Stimulated activated CD8-positive, alpha-beta memory T cell treated with anti-CD3 and anti-CD28 coated beads, Interleukin-7, amount 100 ng/mL, for 4 hours (primary cell): ENCODE data around the gene CD200R1L.

Experiments
- DNase-seq, 2 donors: peaks; one replicate each; pipeline ENCODE4 v3.0.0-alpha.2; 2020; ENCODE audit warnings: low read depth in 2 of 2

The CD200R1L gene

DNA sequence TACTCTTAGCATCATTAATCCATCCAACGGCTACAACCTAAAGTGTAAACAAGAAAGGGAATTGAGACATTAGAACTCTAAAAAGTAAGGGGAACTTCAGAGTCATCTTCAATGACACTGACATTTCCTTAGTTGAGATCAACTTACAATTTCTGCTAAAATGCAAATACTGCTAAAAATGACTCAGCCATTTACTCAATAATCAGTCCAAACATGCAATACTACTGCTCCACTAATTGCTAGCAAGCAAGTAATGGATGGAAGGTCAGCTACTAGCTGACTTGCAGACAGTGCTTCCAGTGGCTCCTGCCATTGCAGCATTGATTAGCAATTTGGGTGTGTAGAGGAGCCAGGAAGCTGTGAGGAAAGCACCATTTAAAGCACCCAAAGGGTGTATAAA is 28.4 kb downstream of the CD200R1L start:
- DNase-seq, result no peak

DNA sequence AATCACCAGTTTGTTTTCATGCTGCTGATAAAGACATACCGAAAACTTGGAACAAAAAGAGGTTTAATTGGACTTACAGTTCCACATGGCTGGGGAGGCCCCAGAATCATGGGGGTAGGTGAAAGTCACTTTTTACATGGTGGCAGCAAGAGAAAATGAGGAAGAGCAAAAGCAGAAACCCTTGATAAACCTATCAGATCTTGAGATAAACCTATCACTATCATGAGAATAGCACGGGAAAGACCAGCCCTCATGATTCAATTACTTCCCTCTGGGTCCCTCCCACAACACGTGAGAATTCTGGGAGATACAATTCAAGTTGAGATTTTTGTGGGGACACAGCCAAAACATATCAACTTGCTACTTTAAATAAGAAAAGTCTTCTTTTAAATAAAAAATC is 28.9 kb downstream of the CD200R1L start:
- DNase-seq, result no peak

DNA sequence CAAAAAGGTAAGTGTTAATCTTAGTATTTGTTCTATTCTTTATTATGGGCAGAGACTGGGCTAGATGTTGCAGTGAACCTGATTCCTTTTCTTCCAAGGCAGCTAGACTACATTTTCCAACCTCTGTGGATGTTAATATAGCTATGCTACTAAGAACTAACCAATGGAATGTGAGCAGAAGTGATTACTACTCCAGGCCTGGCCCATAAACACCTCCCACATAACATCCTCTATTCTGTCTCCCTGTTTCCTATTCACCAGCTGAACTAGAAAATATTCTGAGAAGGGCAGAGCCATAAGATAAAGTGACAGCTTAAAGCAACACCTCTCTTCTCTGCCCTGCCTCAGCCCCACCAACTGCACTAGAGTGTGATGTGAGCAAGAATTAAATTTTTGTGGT is 29.4 kb downstream of the CD200R1L start:
- DNase-seq, result no peak

DNA sequence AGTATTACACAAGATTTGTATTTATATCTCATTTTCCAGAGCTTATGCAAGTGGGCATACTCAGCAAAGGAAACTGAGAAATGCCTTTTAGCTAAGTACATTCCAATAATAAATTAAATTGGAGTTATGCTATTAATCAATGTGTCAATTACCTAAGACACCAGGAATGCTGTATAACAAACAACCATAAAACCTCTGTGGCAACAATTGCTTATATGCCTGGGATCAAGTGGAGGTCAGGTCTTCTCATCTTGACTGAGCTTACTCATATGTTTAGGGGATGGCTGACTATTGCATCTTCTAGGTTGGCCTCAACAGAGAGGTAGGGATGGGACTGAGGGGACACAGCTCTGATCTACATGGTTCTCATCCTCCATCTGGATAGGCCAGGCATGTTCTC is 30.7 kb downstream of the CD200R1L start:
- no peak for DNase-seq

DNA sequence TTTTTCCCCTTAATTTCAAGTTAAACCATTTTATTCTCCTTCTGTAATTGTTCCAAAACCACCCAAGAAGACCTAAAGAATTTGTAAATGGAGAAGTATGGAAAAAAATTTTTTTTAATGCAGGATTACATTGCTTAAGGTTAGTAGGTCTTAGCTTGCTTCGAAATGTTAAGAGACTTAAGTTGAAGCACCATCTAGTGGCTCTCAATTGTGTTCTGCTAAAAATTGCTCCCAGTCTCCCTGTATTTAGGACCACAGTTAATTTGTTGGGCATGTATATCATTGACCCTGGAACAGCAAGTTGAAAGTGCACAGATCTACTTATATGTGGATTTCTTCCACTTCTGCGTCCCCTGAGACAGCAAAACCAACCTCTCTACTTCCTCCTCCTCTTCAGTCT is 32.4 kb downstream of the CD200R1L start:
- DNase-seq, result no peak

DNA sequence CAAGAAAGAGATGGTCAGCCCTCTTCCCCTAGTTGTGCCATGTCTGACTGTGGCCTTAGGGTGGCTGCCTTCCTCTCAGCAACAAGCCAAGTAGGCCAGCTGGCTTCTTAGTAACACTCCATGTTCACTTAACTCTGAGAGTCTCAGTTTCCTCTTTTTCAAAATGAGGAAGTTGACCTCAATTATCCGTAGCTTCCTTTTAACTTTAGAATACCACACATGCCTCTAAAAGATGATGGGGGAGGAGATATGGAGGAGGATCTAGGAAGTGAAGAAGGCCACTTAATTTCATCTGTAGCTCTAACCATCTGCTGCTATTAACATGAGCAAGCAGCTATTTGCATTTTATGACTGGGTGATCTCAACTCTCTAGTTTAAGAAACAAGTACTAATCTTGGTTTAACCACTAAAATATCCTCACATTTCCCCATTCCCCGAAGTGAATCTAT is 32.9 kb downstream of the CD200R1L start:
- no peak for DNase-seq

DNA sequence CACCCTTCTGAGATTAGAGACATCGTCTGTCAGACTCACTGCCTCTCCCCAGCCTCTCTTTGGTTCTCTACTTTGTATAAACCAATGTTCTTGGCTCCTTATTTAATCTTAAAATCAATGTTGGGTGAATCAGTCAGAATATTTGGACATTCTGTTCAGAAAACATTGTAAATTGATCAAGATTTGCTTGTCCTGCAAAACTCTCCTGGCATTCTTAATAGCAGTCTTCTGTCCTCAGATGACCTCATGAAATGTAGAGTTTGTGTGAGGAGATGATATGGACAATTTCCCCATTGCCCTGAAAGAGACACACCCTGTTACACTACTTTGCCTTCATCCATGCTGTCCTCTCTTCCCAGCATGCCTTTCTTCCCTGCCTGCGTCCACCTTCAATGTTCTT is 33.6 kb downstream of the CD200R1L start:
- DNase-seq, result no peak

DNA sequence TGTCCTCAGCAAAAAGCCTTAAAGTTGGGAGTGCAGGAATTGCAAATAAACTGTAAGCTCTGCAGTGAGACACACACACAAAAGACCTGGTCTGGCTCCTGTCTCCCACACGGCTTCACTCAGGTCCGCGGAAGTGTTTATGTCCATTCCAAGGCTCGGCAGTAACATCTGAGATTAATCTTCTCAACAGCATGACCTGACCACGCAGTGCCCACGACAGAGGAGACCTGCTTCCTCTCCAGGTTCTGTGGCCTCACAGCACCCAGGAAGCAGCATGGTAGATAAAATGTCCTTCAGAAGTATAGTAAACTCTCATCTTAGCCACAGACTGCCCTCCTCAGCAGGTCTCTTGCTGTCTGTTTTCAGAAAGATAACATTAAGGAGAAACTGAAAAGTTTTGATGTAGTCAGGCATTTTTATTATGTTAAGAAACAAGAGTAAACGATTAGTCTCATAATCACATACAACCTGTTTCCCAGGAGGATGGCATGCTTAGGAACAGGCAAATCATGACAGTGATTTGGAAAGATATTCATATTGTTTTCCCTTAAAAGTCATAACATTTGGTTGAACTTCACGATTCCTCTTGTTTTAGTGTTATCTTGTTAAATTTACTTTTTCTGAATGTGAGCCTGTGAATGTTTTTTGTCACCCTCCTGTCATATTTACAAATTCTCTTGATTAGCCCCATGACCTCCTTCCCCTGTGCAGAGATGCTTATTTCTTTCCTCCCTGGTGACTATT is 34.6 kb downstream of the CD200R1L start:
- DNase-seq, result no peak

DNA sequence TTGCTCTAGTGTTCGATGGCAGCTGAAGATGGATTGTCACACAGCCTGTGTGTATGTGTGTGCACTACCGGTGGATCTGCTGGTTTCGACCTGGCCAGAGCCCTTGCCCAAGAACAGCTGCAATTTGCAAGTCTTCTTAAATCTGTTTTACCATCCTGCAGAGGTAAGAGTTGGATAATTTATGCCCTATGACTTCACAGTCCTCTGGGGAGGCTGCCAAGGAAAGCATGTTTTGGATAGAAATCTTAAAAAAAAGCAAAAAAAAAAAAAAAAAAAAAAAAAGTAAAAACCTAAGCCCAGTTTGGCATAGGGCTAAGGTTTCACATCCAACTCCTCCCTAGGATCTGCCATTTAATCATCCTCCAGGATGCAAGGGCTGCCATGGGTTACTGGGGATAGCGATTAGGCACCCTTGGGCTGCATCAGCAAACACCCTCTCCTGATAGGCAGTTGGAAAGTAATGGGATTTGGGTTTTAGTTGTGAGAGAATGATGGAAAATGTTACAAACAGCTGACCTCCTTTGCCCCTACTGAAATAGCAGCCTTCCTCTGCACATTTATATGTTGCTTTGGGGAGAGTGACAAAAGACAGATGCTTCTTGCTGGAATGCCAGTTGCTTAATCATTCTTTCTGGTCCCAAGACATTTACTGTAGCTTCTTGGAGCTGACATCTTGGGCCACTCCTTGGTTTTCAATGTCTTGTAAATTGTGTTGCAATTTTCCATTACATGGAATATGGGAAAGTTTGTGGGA is 35.4 kb downstream of the CD200R1L start:
- no peak for DNase-seq

DNA sequence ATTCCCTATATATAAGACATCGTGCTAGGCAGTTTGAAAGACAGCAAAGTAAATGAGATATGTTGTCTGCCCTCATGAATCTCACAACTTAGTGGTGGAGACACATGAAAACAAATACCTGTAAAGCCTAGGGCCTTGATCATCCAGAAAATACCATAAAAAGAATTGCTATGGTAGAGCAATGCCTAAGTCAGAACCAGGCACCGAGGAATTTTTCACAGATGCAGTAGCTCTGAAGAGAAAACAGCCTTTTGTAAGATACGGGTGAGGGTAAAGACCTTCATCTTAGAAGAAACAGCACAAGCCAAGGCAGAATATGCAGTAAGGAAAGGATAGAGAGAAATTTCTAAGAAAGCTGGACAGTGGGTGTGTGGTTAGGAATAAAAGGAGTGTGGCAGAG is 36.1 kb downstream of the CD200R1L start:
- no peak for DNase-seq

DNA sequence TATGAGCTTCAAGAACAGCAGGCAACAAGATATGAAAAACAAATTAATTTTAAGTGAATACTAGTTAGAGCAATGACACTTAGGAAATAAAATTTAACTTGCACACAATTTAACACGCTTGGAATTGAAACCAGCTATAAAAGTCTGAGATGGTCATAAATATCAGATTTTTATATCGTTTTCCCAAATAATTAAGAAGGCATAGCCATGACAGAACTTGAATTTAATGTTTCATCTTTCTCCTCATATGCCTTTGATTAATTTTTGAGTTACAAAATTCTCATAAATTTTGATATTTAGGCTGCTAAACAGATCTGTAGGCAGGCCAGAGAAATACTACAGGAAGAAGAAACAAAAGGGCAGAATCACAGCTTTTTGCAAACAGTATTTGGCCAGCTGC is 38.5 kb downstream of the CD200R1L start:
- no peak for DNase-seq

DNA sequence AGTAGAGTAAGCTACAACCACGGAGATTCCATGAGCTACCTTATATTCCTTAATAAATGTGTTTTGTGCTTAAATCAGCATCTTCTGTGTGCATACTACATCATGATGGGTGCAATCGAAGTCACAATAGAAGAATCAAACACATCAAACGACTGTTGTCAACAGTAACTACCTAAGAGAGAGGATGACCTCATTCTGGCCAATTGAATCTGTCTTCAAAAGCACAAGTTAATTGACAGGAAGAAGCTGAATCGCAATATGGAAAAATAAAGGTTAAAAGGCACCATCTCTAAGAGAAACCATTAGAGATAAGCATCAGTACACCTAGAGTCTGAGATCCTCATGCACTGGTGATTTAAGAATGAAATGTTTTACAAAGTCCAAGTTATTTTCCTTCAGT is 39.0 kb downstream of the CD200R1L start:
- no peak for DNase-seq

DNA sequence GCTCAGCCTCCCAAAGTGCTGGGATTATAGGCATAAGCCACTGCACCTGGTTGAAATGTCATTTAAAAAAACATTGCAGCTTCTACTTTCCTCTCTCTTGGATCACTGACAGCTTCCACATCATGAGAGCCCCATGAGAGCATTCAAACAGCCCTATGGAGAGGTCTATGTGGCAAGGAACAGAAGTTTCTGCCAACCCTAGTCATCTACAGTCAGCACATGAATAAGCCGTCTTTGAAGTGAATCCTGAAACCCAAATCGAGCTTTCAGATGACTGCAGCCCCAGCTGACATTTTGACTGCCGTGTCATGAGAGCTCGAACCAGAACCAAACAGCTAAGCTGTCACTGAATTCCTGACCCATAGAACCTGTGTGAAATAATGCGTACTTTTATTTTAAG is 39.8 kb downstream of the CD200R1L start:
- DNase-seq, result no peak

DNA sequence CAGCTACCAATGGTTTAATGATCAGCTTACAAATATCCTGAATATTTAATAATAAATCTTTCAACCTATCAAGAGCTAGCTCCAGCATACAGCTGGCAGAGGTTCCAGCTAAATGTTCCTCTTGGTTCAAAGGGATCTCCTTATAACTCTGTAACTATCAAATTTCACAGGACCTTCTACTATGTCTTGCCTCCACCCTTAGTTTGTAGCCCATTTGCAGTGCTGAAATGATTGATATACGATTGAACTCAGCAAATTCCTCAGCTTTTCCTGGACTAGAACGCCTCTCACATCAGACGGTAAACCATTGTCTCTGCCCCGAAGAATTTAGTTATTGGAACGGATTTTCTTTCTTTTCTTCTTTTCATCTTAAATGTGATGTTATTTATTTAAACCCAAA is 41.5 kb downstream of the CD200R1L start:
- DNase-seq, result no peak

DNA sequence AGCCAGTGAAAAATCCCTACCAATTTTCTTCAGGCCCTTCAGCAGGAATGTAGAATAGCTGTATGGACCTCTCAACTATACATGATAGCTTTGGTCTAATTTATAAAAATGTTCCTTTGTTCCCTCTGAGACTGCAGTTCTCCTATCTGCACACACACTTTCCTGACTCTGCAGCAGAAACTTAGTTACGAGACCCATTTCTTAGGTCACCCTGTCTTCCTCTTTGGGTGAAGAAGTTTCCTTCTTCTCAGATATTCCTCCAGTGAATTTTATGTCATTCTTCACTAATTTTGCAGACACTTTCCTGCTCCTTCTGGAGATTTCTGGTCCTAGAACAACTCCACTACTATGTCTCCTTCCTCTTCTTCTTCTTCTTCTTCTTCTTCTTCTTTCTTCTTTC is 42.6 kb downstream of the CD200R1L start:
- no peak for DNase-seq

DNA sequence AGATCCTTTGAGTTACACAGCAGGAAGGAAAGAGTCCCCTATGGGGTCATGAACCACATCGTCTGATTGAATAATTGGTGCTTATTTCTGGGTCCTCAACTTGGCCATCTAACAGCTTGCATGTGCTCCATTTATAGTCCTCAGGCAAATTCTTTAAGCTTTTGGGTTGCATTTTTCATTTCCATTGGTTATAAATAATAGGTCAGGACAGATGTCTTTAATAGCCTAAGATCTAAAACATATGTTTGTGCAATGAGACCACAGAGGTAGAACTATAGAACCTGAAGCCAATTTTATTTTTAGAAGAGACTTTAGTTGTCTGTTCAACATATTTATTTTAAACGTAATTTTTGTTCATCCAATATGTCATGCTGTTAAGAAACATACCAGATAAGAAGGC is 43.2 kb downstream of the CD200R1L start:
- no peak for DNase-seq

DNA sequence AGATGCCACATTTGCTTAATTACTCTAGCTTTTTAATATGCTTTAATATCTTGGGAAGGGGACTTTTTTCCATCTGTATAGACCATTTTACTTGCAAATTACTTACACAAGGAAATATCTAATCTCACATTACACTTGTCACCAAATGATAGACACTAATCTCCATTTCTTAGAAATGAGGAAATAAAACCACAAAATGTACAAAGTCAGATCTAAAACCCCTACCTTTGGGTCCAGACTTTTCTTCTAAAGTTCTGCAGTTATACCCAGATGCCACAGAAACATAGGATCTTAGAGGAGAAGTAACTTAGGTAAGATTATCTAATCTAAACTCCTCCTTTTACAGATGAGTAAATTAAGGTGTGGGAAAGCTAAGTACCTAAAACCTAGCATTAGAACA is 44.3 kb downstream of the CD200R1L start:
- DNase-seq, result no peak

DNA sequence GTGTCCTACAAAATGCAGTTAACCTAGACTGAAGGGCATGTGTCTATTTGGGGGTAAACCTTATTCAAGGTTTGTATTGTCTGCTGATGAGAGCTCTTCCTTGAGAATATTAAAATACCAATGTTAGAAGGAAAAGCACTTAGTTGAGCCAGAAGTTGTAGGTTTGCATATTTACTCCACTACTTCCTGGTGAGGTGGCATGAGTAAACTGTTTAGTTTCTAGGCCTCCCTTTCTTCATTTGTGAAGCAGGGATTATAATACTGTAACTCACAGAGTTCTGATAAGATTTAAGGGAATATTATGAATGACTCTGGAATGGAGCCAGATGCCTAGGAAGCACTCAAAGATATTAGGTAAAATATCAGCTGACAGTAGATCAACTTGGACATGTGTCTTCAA is 46.7 kb downstream of the CD200R1L start:
- no peak for DNase-seq

DNA sequence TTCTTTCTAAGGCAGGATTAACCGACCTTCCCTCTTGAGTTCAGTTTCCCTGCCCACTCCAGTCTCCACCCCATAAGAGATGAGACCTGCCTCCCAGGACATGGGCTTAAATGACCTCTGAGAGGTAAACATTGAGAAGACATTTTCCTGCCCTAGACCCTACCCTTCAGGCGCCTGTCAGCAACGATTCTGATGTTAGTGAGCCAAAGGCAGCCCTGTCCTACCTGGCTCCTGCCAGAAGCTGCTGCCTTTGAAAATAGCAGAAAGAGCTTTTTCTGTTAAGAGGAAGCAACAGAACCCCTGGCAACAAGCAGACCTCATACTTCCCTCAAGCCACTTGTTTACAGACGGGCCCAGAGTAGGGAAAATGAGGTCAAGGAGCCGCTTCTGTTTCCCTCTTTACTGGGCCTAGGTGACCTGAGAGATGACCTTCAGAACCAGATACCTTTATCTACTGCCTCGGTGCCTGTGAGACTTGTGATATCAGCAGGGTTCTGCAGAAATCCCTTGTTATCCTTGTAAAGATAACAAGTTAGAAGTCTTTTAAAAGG is 52.0 kb downstream of the CD200R1L start:
- no peak for DNase-seq

DNA sequence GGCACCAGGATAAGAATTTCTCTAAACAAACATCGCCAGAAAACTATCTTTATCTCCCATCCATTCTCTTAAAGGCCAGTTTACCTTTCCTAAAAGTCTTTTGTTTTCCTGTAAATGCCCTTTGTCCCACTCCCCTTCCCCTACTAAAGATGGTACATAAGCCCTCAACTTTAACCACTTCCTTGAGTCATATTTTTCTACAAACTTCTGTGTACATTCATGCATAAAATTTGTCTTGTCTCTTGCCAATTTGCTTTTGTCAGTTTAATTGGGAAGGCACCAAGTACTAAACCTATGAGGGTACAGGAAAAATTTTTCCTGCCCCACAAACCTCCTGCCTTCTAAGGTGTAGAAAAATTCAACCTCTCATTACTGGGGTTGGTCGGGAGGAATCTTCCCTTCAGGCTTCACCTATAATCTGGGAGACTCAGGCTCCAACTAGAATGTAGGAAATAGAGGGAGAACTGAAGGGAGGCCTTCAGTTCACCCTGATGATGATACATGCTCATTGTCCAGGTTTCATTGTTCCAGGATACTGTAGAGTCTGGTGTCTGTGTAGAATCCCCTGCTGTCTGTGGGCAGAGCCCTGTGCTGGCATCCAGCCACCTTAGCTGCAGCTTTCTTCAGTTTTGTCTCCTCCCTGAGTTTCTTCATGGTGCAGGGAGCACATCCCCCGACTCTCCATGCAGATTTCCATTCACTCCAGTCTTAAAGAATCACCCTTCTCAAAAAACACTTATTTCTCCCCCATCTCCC is 53.2 kb downstream of the CD200R1L start:
- no peak for DNase-seq

DNA sequence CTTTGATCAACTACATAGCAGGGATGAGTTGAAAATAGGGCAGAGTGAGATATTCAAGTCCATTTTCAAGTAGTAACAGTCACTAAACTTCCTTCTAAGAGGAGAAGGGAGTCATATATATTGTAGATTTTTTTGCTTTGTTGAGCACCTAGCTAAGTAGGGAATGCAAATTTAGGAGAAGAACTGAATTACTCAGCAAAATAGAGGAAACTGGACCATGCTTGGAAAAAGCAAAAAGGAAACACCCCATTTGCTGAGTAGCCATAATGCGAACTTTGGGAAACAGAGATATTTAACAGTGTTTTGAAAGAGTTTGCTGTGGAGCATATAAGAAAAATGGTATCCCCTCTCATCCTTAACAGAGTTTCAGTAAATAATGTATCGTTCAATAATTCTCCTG is 54.9 kb downstream of the CD200R1L start:
- DNase-seq, result no peak

DNA sequence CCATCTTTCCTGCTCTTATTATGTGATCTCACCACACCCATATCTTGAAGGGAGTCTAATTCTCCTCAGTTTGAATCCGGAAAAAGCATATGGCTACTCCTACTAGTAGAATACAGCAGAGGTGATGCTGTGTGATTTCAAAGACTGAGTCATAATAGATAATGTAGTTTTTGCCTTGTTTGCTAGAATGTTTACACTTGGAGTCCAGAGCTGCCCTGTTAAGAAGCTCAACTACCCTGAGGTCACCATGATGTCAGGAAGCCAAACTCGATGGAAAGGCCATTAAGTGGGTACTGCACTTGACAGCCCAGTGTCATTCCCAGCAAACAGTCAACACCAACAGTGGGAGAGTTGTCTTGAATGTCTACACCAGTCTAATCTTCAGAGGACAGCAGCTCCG is 56.9 kb downstream of the CD200R1L start:
- DNase-seq, result no peak
